ENCODE data around the gene STARD8.
"Not testable (repeated sequence)": the region's sequence is repeated elsewhere in the genome, so short reads cannot be mapped to it uniquely, and the experiment has no call there.

DNA sequence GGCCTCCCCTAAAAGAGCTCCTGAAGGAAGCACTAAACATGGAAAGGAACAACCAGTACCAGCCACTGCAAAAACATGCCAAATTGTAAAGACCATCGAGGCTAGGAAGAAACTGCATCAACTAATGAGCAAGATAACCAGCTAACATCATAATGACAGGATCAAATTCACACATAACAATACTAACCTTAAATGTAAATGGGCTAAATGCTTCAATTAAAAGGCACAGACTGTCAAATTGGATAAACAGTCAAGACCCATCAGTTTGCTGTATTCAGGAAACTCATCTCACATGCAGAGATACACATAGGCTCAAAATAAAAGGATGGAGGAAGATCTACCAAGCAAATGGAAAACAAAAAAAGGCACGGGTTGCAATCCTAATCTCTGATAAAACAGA lies 43.2 kb upstream of the STARD8 start:
- TF ChIP-seq POLR2A (IDR thresholded peaks at IDR 0.05; ENCODE audit: extremely low read depth, insufficient read length); CTCF (IDR thresholded peaks at IDR 0.05; ENCODE audit: low read depth, low read length); MYC (IDR thresholded peaks at IDR 0.05; ENCODE audit: low read depth, low read length): not testable (repeated sequence)
- TF ChIP-seq, protein P1, sequence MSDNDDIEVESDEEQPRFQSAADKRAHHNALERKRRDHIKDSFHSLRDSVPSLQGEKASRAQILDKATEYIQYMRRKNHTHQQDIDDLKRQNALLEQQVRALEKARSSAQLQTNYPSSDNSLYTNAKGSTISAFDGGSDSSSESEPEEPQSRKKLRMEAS (IDR thresholded peaks at IDR 0.05; ENCODE audit: low read depth, low read length) = not testable (repeated sequence)
